Erythroblast (primary cell): Measurements from ENCODE around the gene PITRM1.

Experiments
- GATA1 ChIP-seq: IDR thresholded peaks from 2 replicates; pipeline ENCODE4 v1.6.1; 2011; ENCODE audit warnings: low read depth, mild to moderate bottlenecking, control low read depth, low read length, moderate library complexity
- POLR2A ChIP-seq: IDR thresholded peaks from 2 replicates; pipeline ENCODE4 v1.6.1; 2011; ENCODE audit warnings: mild to moderate bottlenecking, low read length

- TF ChIP-seq POLR2A (no peak), GATA1 (no peak)
These were observed 30.6 kb upstream of the PITRM1 start for GRCh38 chr10:3203016-3203811.
